Activated CD4-positive, alpha-beta memory T cell treated with anti-CD3 and anti-CD28 coated beads for 36 hours (primary cell): Measurements from ENCODE around the gene PITPNM3. TPM values are rescaled to one million over a fixed set of nuclear protein-coding genes. Genes with fewer than 3 reads are reported as not detected.

ENCODE experiments used
- CTCF ChIA-PET: fragments of 350-600 bp; sonication (Branson Sonifier 250); formaldehyde crosslinking; loops from one replicate; lab custom pipeline; 2021; ENCODE audit warnings: antibody characterized with exemption, inconsistent platforms; lab: Charles Lee
- POLR2A ChIA-PET: fragments of 350-600 bp; sonication (Branson Sonifier 250); formaldehyde crosslinking; loops from one replicate; lab custom pipeline; 2021; ENCODE audit warnings: antibody characterized with exemption; lab: Charles Lee
- DNase-seq: peaks from one replicate; pipeline ENCODE4 v3.0.0-alpha.2; 2020
- H3K27ac Mint-ChIP-seq: one replicate; pipeline ENCODE4 v1.8.0; 2021; ENCODE audit warnings: mixed read lengths
- H3K27me3 Mint-ChIP-seq: one replicate; pipeline ENCODE4 v1.8.0; 2021; ENCODE audit warnings: mixed read lengths
- H3K36me3 Mint-ChIP-seq: one replicate; pipeline ENCODE4 v1.8.0; 2021; ENCODE audit warnings: mixed read lengths
- H3K4me1 Mint-ChIP-seq: one replicate; pipeline ENCODE4 v1.8.0; 2021; ENCODE audit warnings: low read depth, mixed read lengths
- H3K4me3 Mint-ChIP-seq: one replicate; pipeline ENCODE4 v1.8.0; 2021; ENCODE audit warnings: mild to moderate bottlenecking, mixed read lengths
- H3K9me3 Mint-ChIP-seq: one replicate; pipeline ENCODE4 v1.8.0; 2021; ENCODE audit warnings: mixed read lengths
- intact Hi-C: fragments of 100-400 bp; cut with micrococcal nuclease; formaldehyde crosslinking; loops from one replicate; pipeline ENCODE4 v1.15.1; 2023
- total RNA-seq, 2 experiments: library from RNA; stranded (reverse); gene quantifications; one replicate each; pipeline ENCODE4 v1.2.3, GENCODE V29; 2021

PITPNM3 gene
- total RNA-seq, 2 experiments from 2014 or later = 0.41 to 0.48 TPM

DNA sequence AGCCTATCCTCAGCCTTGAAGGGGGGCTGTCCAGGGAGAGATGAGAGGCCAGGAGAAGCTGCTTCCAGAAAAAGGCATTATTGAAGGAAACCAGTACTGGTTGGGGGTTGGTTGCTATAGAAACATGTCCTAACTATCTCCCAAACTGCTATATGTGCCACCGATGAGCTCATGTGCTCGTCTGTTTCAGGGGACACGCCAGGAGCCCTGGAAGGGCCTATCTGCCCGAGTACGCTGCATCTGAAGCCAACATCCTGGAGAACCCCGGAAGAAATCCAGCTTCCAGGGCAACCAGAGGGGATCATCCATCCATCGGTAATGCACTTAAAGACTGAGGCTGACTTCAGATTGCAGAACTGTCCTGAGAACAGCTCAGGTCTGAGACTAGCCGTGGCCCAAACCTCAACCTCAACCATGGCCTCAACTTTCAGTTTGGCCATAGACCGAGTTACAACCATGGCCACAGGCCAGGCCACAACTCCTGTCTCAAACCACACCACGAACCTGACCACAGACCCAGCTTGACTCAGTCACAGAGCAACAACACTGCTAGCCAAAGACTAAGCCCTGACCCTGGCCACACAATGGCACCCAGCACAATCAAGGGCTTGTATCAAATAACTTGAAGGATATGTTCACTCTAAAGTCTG is 10.2 kb downstream of the PITPNM3 start:
- CTCF ChIA-PET = no interaction called here
- Mint-ChIP-seq H3K27me3 (no peaks in the 10 kb centered on the region), H3K36me3 (no peaks in the 10 kb centered on the region), H3K9me3 (no peaks in the 10 kb centered on the region), H3K4me3 (no peak overlapping the region), H3K4me1 (peaks cover 8% of the 10 kb centered on the region), H3K27ac (no peak overlapping the region)
- DNase-seq = no peak
- POLR2A ChIA-PET = no interaction called here
- intact Hi-C loops = no loop called here

GRCh38 chr17:6545291-6545690 is 11.1 kb downstream of the PITPNM3 start:
- no peak overlapping the region for H3K27ac Mint-ChIP-seq
- DNase-seq = no peak
- intact Hi-C loops = no loop called here
- ChIA-PET POLR2A (no interaction called here), CTCF (no interaction called here)
- H3K9me3 Mint-ChIP-seq = no peaks in the 10 kb centered on the region
- no peaks in the 10 kb centered on the region for H3K36me3 Mint-ChIP-seq
- no peaks in the 10 kb centered on the region for H3K27me3 Mint-ChIP-seq
- H3K4me3 Mint-ChIP-seq = no peak overlapping the region
- H3K4me1 Mint-ChIP-seq = peaks cover 8% of the 10 kb centered on the region

DNA sequence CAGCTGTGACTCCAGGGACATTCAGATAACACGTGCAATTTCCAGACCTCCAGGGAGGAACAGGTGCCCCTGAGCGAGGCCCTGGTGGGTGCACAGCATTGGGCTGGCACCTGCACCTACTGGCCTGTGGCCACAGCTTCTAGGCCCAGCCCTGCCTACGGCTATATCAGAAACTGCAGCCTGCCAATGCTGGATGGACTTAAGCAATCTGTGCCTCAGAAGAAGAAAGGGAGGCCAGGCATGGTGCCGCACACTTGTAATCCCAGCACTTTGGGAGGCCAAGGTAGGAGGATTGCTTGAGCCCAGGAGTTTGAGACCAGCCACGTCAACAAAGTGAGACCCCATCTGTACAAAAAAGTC is 12.4 kb downstream of the PITPNM3 start:
- H3K4me1 Mint-ChIP-seq = peaks cover 8% of the 10 kb centered on the region
- no peak overlapping the region for H3K4me3 Mint-ChIP-seq
- H3K36me3 Mint-ChIP-seq = no peaks in the 10 kb centered on the region
- POLR2A ChIA-PET = no interaction called here
- H3K27ac Mint-ChIP-seq = no peak overlapping the region
- no peaks in the 10 kb centered on the region for H3K27me3 Mint-ChIP-seq
- intact Hi-C loops = no loop called here
- no peak for DNase-seq
- peaks cover 4% of the 10 kb centered on the region for H3K9me3 Mint-ChIP-seq
- CTCF ChIA-PET = no interaction called here

- no peak for DNase-seq
- H3K36me3 Mint-ChIP-seq = no peaks in the 10 kb centered on the region
- ChIA-PET POLR2A (no interaction called here), CTCF (no interaction called here)
- H3K4me1 Mint-ChIP-seq = peaks cover 2% of the 10 kb centered on the region
- H3K4me3 Mint-ChIP-seq = no peak overlapping the region
- intact Hi-C loops = no loop called here
- peaks cover 8% of the 10 kb centered on the region for H3K9me3 Mint-ChIP-seq
- no peaks in the 10 kb centered on the region for H3K27me3 Mint-ChIP-seq
- no peak overlapping the region for H3K27ac Mint-ChIP-seq
Observed at GRCh38 chr17:6543079-6544010, 13.0 kb downstream of the PITPNM3 start.

DNA sequence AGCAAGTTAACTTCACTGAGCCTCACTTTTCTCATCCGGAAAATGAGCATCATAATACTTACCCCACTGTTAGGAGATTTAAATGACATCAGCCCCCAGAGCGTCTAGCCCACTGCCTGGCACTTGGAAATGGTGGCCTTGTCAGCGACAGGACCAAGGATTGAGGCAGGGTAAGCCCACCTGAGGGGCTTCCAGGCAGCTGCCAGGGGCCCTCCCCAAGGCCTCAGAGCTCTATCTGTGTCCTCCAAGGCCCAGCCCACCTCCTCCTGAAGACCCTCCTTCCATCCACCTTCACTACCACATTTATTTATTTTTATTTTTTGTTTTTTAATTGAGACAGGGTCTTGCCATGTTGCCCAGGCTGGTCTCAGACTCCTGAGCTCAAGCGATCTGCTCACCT is 13.8 kb downstream of the PITPNM3 start:
- Mint-ChIP-seq H3K36me3 (no peaks in the 10 kb centered on the region), H3K27ac (no peak overlapping the region), H3K4me3 (no peak overlapping the region), H3K4me1 (no peaks in the 10 kb centered on the region), H3K9me3 (peaks cover 8% of the 10 kb centered on the region), H3K27me3 (no peaks in the 10 kb centered on the region)
- ChIA-PET CTCF (no interaction called here), POLR2A (no interaction called here)
- DNase-seq = no peak
- intact Hi-C loops = no loop called here

DNA sequence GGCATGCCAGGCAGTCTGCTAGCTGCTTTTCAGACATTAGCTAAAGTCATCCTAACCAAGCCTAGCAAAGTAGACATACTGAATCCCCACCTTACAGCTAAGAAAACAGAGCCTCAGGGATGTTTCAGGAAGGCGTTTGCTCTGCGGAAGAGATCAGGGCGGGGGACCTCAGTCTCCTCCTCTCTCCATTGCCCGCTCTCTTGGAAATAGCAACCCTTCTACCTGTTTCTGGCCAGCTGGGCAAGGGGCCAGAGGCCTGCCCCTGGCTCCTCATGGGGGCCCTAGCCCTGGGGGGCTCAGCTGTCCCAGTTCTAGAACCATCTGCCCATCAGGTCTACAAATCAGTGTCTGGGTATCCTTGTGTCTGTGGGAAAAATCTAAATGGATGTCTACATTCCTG is 14.5 kb downstream of the PITPNM3 start:
- DNase-seq = no peak
- Mint-ChIP-seq H3K27me3 (no peaks in the 10 kb centered on the region), H3K4me3 (no peak overlapping the region), H3K27ac (no peak overlapping the region), H3K4me1 (no peaks in the 10 kb centered on the region), H3K36me3 (no peaks in the 10 kb centered on the region), H3K9me3 (peaks cover 8% of the 10 kb centered on the region)
- ChIA-PET CTCF (no interaction called here), POLR2A (no interaction called here)
- intact Hi-C loops = no loop called here

- intact Hi-C loops = no loop called here
Observed at GRCh38 chr17:6539871-6540270, 16.5 kb downstream of the PITPNM3 start.

GRCh38 chr17:6536566-6537065 is 19.7 kb downstream of the PITPNM3 start:
- no peaks in the 10 kb centered on the region for H3K36me3 Mint-ChIP-seq
- H3K9me3 Mint-ChIP-seq = peaks cover 8% of the 10 kb centered on the region
- intact Hi-C loops = no loop called here
- H3K27me3 Mint-ChIP-seq = peaks cover 4% of the 10 kb centered on the region
- ChIA-PET CTCF (no interaction called here), POLR2A (no interaction called here)
- no peak overlapping the region for H3K27ac Mint-ChIP-seq
- no peak overlapping the region for H3K4me3 Mint-ChIP-seq
- no peaks in the 10 kb centered on the region for H3K4me1 Mint-ChIP-seq
- no peak for DNase-seq

More at GRCh38 chr17:6539871-6540270, 16.5 kb downstream of the PITPNM3 start:
- H3K4me3 Mint-ChIP-seq = no peak overlapping the region
- H3K27ac Mint-ChIP-seq = no peak overlapping the region
- peaks cover 1% of the 10 kb centered on the region for H3K27me3 Mint-ChIP-seq
- ChIA-PET CTCF (no interaction called here), POLR2A (no interaction called here)
- DNase-seq = no peak
- peaks cover 8% of the 10 kb centered on the region for H3K9me3 Mint-ChIP-seq
- no peaks in the 10 kb centered on the region for H3K4me1 Mint-ChIP-seq
- no peaks in the 10 kb centered on the region for H3K36me3 Mint-ChIP-seq

DNA sequence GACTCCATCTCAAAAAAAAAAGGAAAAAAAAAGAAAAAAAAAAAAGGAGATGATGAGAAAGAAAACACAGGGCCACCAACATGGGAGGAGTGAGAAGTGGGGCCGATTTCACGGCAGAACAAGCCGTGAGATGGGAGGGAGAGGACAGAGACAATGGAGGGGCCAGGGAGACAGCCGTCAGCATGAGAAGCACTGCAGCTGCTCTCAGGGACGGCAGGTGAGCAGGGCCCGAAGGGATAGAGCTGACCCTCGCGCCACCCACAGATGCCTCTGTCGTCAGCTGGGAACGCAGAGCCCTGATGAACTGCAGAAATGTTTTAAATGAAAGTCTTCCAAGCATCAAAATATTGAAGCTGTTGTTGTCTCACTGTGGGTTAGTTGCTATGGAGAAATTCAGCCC is 20.3 kb downstream of the PITPNM3 start:
- intact Hi-C loops = no loop called here
- CTCF ChIA-PET = no interaction called here
- no peak overlapping the region for H3K4me3 Mint-ChIP-seq
- POLR2A ChIA-PET = no interaction called here
- no peaks in the 10 kb centered on the region for H3K36me3 Mint-ChIP-seq
- no peak overlapping the region for H3K27ac Mint-ChIP-seq
- H3K9me3 Mint-ChIP-seq = peaks cover 8% of the 10 kb centered on the region
- H3K4me1 Mint-ChIP-seq = no peaks in the 10 kb centered on the region
- no peak for DNase-seq
- peaks cover 4% of the 10 kb centered on the region for H3K27me3 Mint-ChIP-seq

GRCh38 chr17:6534846-6535514 is 21.4 kb downstream of the PITPNM3 start:
- peaks cover 8% of the 10 kb centered on the region for H3K9me3 Mint-ChIP-seq
- no peak overlapping the region for H3K4me3 Mint-ChIP-seq
- DNase-seq = no peak
- intact Hi-C loops = no loop called here
- peaks cover 5% of the 10 kb centered on the region for H3K27me3 Mint-ChIP-seq
- no peaks in the 10 kb centered on the region for H3K36me3 Mint-ChIP-seq
- no peaks in the 10 kb centered on the region for H3K4me1 Mint-ChIP-seq
- CTCF ChIA-PET = no interaction called here
- H3K27ac Mint-ChIP-seq = no peak overlapping the region
- POLR2A ChIA-PET = no interaction called here

DNA sequence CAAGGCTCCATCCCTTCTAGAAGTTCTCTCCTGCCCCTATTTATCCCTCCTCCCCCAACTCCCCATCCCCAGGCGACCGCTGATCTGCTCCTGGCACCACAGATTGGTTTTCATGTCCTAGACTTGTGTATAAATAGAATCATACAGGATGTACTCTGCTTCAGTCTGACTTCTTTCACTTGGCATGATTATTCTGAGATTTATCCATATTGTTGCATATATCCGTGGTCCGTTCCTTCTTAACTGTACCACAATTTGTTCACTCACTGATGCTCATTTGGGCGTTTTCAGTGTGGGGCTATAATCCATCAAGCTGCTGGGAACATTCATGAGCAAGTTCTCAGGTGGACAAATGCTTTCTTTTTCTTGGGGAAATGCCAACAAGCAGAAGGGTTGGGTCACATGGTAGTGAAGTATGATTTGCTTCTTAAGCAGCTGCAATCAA is 23.9 kb downstream of the PITPNM3 start:
- POLR2A ChIA-PET = no interaction called here
- intact Hi-C loops = no loop called here
- no peak overlapping the region for H3K4me3 Mint-ChIP-seq
- H3K36me3 Mint-ChIP-seq = no peaks in the 10 kb centered on the region
- CTCF ChIA-PET = no interaction called here
- no peaks in the 10 kb centered on the region for H3K9me3 Mint-ChIP-seq
- no peak for DNase-seq
- no peak overlapping the region for H3K27ac Mint-ChIP-seq
- H3K27me3 Mint-ChIP-seq = peaks cover 5% of the 10 kb centered on the region
- H3K4me1 Mint-ChIP-seq = no peaks in the 10 kb centered on the region

GRCh38 chr17:6531575-6531974 is 24.8 kb downstream of the PITPNM3 start:
- Mint-ChIP-seq H3K9me3 (no peaks in the 10 kb centered on the region), H3K27ac (no peak overlapping the region), H3K36me3 (no peaks in the 10 kb centered on the region), H3K27me3 (peaks cover 5% of the 10 kb centered on the region), H3K4me1 (no peaks in the 10 kb centered on the region), H3K4me3 (no peak overlapping the region)
- ChIA-PET CTCF (no interaction called here), POLR2A (no interaction called here)
- DNase-seq = no peak
- intact Hi-C loops = no loop called here
